HG03045 (cell line): ENCODE measurements around the gene EHD4.

Experiments
- ATAC-seq: cut with Tn5 transposase; IDR thresholded peaks from one replicate; pipeline ENCODE4 v1.9.1; 2021; ENCODE audit warnings: mild to moderate bottlenecking, moderate library complexity; ENCODE audit not compliant: unreplicated experiment

Gene EHD4

GRCh38 chr15:41972253-41973242 lies at the start of gene EHD4:
EHD4 (minus strand) TSS chr15:41972557; CDS start chr15:41972494, 63 bp downstream.
- ATAC-seq: peak; percentile 86

GRCh38 chr15:42021593-42021992 lies 49.2 kb upstream of the EHD4 start:
- ATAC-seq: no peak

GRCh38 chr15:42020713-42021273 lies 48.4 kb upstream of the EHD4 start, which contains the start of gene PLA2G4E:
PLA2G4E (minus strand) TSS chr15:42021042; CDS start chr15:42021030, 12 bp downstream.
- ATAC-seq: no peak

- ATAC-seq: no peak
Measured at GRCh38 chr15:42018306-42019224, 46.2 kb upstream of the EHD4 start.

GRCh38 chr15:42016971-42017370 lies 44.6 kb upstream of the EHD4 start:
- no peak for ATAC-seq

GRCh38 chr15:42014406-42014805 lies 42.0 kb upstream of the EHD4 start:
- ATAC-seq: no peak

GRCh38 chr15:42012928-42013482 lies 40.6 kb upstream of the EHD4 start:
- ATAC-seq: no peak

- no peak for ATAC-seq
Measured at GRCh38 chr15:42012241-42012640, 39.9 kb upstream of the EHD4 start.

- no peak for ATAC-seq
Measured at GRCh38 chr15:42011074-42011473, 38.7 kb upstream of the EHD4 start.

GRCh38 chr15:42010434-42010833 lies 38.1 kb upstream of the EHD4 start:
- no peak for ATAC-seq

GRCh38 chr15:42009474-42009873 lies 37.1 kb upstream of the EHD4 start:
- ATAC-seq: no peak

- no peak for ATAC-seq
Measured at GRCh38 chr15:42009022-42009421, 36.7 kb upstream of the EHD4 start.

GRCh38 chr15:42007386-42007785 lies 35.0 kb upstream of the EHD4 start:
- ATAC-seq: no peak

GRCh38 chr15:42002333-42002732 lies 30.0 kb upstream of the EHD4 start:
- ATAC-seq: no peak

GRCh38 chr15:42001236-42001635 lies 28.9 kb upstream of the EHD4 start:
- ATAC-seq: no peak

- no peak for ATAC-seq
Measured at GRCh38 chr15:41999290-42000285, 27.2 kb upstream of the EHD4 start.

- ATAC-seq: no peak
Measured at GRCh38 chr15:41997845-41998244, 25.5 kb upstream of the EHD4 start.

- no peak for ATAC-seq
Measured at GRCh38 chr15:41996921-41997592, 24.7 kb upstream of the EHD4 start.

GRCh38 chr15:41996376-41996775 lies 24.0 kb upstream of the EHD4 start:
- ATAC-seq: no peak
